ENCODE results near the gene NABP1.

Gene NABP1

GRCh38 chr2:191713837-191714236, 35.9 kb downstream of the NABP1 start:
- DNase-seq = no peak

DNA sequence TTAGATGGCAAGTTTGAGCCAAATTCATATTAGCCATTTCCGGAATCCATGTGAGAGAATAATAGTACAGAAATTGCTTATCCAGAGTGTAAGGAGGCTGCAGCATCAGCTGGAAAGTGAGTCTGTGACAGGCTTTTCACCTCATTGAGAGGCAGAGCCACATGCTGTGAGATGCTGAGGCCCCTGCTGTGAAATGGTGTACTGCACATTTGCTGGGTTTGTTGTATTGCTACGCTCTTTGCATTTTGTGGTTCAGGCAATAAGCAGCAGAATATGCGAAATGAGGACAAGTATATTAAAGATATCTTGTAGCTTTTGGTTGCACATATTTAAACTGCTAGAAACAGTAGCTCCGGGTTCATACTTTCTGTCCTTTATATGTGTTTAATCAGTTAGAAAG, 37.0 kb downstream of the NABP1 start:
- no peak for DNase-seq

GRCh38 chr2:191715471-191715870, 37.5 kb downstream of the NABP1 start:
- no peak for DNase-seq

DNA sequence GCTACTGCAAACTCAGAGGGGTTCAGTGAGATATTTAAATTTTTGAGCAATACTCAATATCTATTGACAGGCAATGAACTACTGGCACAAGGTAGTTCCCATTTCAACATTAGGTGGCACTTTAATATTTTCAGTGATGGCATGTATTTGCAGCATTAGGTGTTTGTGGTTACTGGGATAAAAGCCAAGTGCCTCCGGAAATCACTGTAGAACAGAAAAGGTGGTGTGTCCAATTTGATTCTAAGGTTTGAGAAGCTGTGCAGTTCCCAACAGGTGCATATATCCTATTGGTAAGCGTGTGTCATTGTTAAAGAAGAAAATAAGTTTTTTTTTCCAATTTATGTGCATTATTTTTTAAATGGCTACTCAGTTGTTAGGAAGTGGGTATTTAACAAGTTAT, 41.3 kb downstream of the NABP1 start:
- no peak for DNase-seq

GRCh38 chr2:191719938-191720337, 42.0 kb downstream of the NABP1 start:
- no peak for DNase-seq

GRCh38 chr2:191721331-191721730, 43.4 kb downstream of the NABP1 start:
- no peak for DNase-seq

DNA sequence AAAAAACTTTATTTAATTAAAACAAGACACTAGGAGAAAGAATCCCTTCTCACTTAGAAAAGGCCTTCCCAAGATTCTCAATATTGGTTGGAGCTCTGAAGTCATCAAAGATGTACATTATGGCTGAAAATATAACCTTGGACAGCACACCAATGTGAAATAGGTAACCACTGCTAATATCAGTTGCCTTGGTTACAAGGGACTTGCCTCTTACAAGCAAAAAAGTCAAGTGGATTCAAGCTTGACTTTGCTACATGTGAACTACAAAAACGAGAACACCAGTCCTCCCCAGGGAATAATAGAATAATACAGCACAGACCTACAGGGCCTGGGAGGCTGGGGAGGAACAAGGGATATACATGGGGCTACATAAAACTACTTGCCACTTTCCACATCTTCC, 46.1 kb downstream of the NABP1 start:
- DNase-seq = no peak

DNA sequence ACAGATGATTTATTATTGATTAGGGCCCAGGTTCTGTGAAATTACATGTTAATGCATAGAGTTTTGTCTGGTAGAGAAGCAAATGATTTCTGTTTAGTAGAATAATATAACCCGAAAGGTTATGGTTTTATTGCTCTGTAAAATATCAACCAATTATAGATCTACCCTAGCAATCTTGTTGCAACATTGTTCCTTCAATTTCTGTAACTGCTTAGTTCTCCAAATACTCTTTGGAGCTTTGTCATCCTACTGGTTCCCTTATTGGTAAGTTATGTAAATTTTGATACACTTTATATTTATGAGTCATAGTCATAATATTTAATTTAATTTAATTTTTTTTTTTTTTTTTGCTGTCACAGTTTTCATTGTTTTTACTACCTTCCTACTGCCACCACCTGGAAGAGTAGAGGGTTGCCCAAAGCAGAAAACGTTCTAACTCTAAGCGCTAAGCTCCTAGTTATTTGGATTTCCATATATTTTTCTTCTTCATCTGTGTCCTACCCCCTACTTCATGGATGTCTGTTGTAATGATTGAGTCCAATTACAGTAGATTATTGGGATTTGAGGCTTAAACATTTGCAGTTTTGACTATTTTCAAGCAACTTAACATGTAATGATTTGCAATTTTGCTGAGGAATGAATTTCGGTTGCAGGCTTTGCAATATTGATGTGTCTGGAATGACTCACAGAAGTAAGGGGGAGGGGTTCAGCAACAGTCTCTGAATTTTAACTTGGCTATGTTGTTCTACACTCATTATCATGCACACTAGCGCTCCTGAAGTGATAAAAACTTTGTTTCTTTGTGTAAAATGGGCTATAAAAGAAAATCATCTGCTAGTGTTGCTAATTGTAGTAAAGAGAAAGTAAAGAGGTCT, 51.1 kb downstream of the NABP1 start:
- DNase-seq = no peak

DNA sequence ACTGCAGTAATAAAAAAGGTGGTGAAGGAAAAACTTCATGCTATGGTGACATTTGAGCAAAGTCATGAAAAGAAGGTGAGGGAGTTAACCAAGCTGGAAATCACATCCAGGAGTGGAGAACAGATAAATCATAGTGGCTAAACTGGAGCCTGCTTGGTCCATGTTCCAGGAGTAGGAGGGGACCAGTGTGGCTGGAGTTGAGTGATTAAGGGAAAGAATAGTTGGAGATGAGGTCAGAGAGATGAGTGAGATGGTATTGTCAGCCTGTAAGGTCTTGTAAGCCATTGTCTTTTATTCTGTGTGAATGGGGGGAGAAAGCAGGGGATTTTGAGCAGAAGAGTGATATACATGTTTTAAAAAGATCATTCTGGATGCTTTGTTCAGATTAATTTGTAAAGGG, 52.3 kb downstream of the NABP1 start:
- DNase-seq = no peak
